ENCODE results near the gene GADD45A. TPM values are rescaled to one million over a fixed set of nuclear protein-coding genes. Genes with fewer than 3 reads are reported as not detected.
A peak's percentile ranks its signal among the peaks of the same experiment; 100 is the strongest.

Gene GADD45A
- total and polyA plus RNA-seq, 9 of the 15 experiments (the other 6 are each of a cell fraction or from before 2014, with no cell fraction given) = 21.3 to 156 (median 62.1) TPM

- TF ChIP-seq HDAC6 (IDR thresholded peaks at IDR 0.05; ENCODE audit: low read depth, low read length) (no peak), ETS1 (conservative IDR thresholded peaks at IDR 0.05; ENCODE audit: control insufficient read depth, low read depth, low read length) (no peak), ZNF316 (IDR thresholded peaks at IDR 0.05) (peak; percentile 80), ERF (CRISPR knock-in tag; IDR thresholded peaks at IDR 0.05) (no peak), HNRNPL (IDR thresholded peaks at IDR 0.05; ENCODE audit: low read depth, low read length) (0 out of 2 replicates have a peak, but pooled peaks have one; percentile 11), PML (IDR thresholded peaks at IDR 0.05; ENCODE audit: low read length) (0 out of 2 replicates have a peak, but pooled peaks have one; percentile 11), PHF20 (IDR thresholded peaks at IDR 0.05; ENCODE audit: partially characterized antibody) (no peak), ZNF311 (CRISPR knock-in tag; IDR thresholded peaks at IDR 0.05) (0 out of 2 replicates have a peak, but pooled peaks have one; percentile 22), PATZ1 (CRISPR knock-in tag; IDR thresholded peaks at IDR 0.05; ENCODE audit: borderline replicate concordance) (no peak), GATA2 (CRISPR knock-in tag; IDR thresholded peaks at IDR 0.05) (peak; percentile 50; the same call in 1 of the 2 replicates), KDM1A (IDR thresholded peaks at IDR 0.05) (peak; percentile 65 to 73; a peak in 3 of 4 replicates), CTBP1 (IDR thresholded peaks at IDR 0.05; ENCODE audit: borderline replicate concordance) (peak; percentile 54; the same call in 1 of the 2 replicates), SMAD2 (IDR thresholded peaks at IDR 0.05; ENCODE audit: low read depth, low read length) (no peak), ZNF583 (CRISPR knock-in tag; IDR thresholded peaks at IDR 0.05) (no peak)
- TF ChIP-seq, protein P1, sequence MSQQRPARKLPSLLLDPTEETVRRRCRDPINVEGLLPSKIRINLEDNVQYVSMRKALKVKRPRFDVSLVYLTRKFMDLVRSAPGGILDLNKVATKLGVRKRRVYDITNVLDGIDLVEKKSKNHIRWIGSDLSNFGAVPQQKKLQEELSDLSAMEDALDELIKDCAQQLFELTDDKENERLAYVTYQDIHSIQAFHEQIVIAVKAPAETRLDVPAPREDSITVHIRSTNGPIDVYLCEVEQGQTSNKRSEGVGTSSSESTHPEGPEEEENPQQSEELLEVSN (IDR thresholded peaks at IDR 0.05; ENCODE audit: borderline replicate concordance in 1 of 2, extremely low read depth in 1 of 2, insufficient read depth in 1 of 2, insufficient read length in 1 of 2, low read depth in 1 of 2, low read length in 1 of 2, poor library complexity in 1 of 2, severe bottlenecking in 1 of 2) = no peak
- TF ChIP-seq, protein P2, sequence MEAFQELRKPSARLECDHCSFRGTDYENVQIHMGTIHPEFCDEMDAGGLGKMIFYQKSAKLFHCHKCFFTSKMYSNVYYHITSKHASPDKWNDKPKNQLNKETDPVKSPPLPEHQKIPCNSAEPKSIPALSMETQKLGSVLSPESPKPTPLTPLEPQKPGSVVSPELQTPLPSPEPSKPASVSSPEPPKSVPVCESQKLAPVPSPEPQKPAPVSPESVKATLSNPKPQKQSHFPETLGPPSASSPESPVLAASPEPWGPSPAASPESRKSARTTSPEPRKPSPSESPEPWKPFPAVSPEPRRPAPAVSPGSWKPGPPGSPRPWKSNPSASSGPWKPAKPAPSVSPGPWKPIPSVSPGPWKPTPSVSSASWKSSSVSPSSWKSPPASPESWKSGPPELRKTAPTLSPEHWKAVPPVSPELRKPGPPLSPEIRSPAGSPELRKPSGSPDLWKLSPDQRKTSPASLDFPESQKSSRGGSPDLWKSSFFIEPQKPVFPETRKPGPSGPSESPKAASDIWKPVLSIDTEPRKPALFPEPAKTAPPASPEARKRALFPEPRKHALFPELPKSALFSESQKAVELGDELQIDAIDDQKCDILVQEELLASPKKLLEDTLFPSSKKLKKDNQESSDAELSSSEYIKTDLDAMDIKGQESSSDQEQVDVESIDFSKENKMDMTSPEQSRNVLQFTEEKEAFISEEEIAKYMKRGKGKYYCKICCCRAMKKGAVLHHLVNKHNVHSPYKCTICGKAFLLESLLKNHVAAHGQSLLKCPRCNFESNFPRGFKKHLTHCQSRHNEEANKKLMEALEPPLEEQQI (IDR thresholded peaks at IDR 0.05) = 0 out of 2 replicates have a peak, but pooled peaks have one; percentile 22
Observed at GRCh38 chr1:67646145-67647035, 38.6 kb upstream of the GADD45A start (continued).
